HepG2 (cell line): ENCODE measurements around the gene UBFD1. TPM values are rescaled to one million over a fixed set of nuclear protein-coding genes. Genes with fewer than 3 reads are reported as not detected.
A peak's percentile ranks its signal among the peaks of the same experiment; 100 is the strongest.

Experiments
- CEBPB ChIP-seq: IDR thresholded peaks from 2 replicates; pipeline ENCODE4 v1.6.1; 2011; ENCODE audit warnings: low read depth, low read length, improper control_type of control experiment, borderline replicate concordance
- GABPA ChIP-seq, 2 experiments: IDR thresholded peaks; 2 replicates each; pipeline ENCODE4 v1.6.1; 2011 to 2016; ENCODE audit warnings: low read depth in 2 of 2, low read length in 1 of 2, missing biosample characterization in 1 of 2, missing genetic modification characterization in 1 of 2
- GATAD2A ChIP-seq: IDR thresholded peaks from 2 replicates; pipeline ENCODE4 v1.6.1; 2016
- HHEX ChIP-seq: IDR thresholded peaks from 2 replicates; pipeline ENCODE4 v1.6.1; 2016; ENCODE audit warnings: control low read depth
- MAFK ChIP-seq, 2 experiments: IDR thresholded peaks in 1 of 2; conservative IDR thresholded peaks in 1 of 2; 2 replicates each; pipeline ENCODE4 v1.6.1; 2011; ENCODE audit warnings: improper control_type of control experiment in 2 of 2, low read length in 2 of 2
- PRDM15 ChIP-seq: sonication (generic); formaldehyde crosslinking; IDR thresholded peaks from 2 replicates; pipeline ENCODE4 v1.4.0; 2020; ENCODE audit warnings: missing genetic modification reagents
- RORA ChIP-seq: sonication (generic); formaldehyde crosslinking; IDR thresholded peaks from 2 replicates; pipeline ENCODE4 v1.5.0; 2020; ENCODE audit warnings: mild to moderate bottlenecking, missing genetic modification reagents, moderate library complexity
- RXRA ChIP-seq: sonication (generic); formaldehyde crosslinking; IDR thresholded peaks from 2 replicates; pipeline ENCODE4 v1.5.1; 2020; ENCODE audit warnings: missing genetic modification reagents
- SCMH1 ChIP-seq: sonication (generic); formaldehyde crosslinking; IDR thresholded peaks from 2 replicates; pipeline ENCODE4 v1.9.0; 2021; ENCODE audit warnings: missing genetic modification reagents, mild to moderate bottlenecking, borderline replicate concordance
- SRY ChIP-seq: sonication (generic); formaldehyde crosslinking; IDR thresholded peaks from 2 replicates; pipeline ENCODE4 v1.8.0; 2022; ENCODE audit warnings: mild to moderate bottlenecking, missing genetic modification reagents
- TBP ChIP-seq: sonication (generic); formaldehyde crosslinking; IDR thresholded peaks from 2 replicates; pipeline ENCODE4 v1.5.0; 2020; ENCODE audit warnings: missing genetic modification reagents
- TBX2 ChIP-seq: sonication (generic); formaldehyde crosslinking; IDR thresholded peaks from 2 replicates; pipeline ENCODE4 v1.5.0; 2020; ENCODE audit warnings: missing genetic modification reagents, mild to moderate bottlenecking, borderline replicate concordance
- TEAD2 ChIP-seq: sonication (generic); formaldehyde crosslinking; IDR thresholded peaks from 2 replicates; pipeline ENCODE4 v1.9.0; 2021; ENCODE audit warnings: missing genetic modification reagents
- THAP8 ChIP-seq: sonication (generic); formaldehyde crosslinking; IDR thresholded peaks from 2 replicates; pipeline ENCODE4 v1.5.1; 2020; ENCODE audit warnings: missing genetic modification reagents, mild to moderate bottlenecking, borderline replicate concordance
- ZBTB14 ChIP-seq: sonication (generic); formaldehyde crosslinking; IDR thresholded peaks from 2 replicates; pipeline ENCODE4 v1.4.0; 2020; ENCODE audit warnings: missing genetic modification reagents
- ZBTB7A ChIP-seq: sonication (generic); formaldehyde crosslinking; IDR thresholded peaks from 2 replicates; pipeline ENCODE4 v1.8.0; 2022; ENCODE audit warnings: mild to moderate bottlenecking, missing genetic modification reagents
- ZNF143 ChIP-seq: sonication (generic); formaldehyde crosslinking; IDR thresholded peaks from 2 replicates; pipeline ENCODE4 v1.4.0; 2020; ENCODE audit warnings: missing genetic modification reagents
- ZNF180 ChIP-seq: sonication (generic); formaldehyde crosslinking; IDR thresholded peaks from 2 replicates; pipeline ENCODE4 v1.4.0; 2020; ENCODE audit warnings: low read depth, missing genetic modification reagents, borderline replicate concordance
- ZNF430 ChIP-seq: sonication (generic); formaldehyde crosslinking; IDR thresholded peaks from 2 replicates; pipeline ENCODE4 v1.9.0; 2021; ENCODE audit warnings: mild to moderate bottlenecking, missing genetic modification reagents
- ZNF691 ChIP-seq: sonication (generic); formaldehyde crosslinking; IDR thresholded peaks from 2 replicates; pipeline ENCODE4 v1.4.0; 2020; ENCODE audit warnings: missing genetic modification reagents, low read depth, mild to moderate bottlenecking, borderline replicate concordance
- ZNF775 ChIP-seq: sonication (generic); formaldehyde crosslinking; IDR thresholded peaks from 2 replicates; pipeline ENCODE4 v1.4.0; 2020; ENCODE audit warnings: missing genetic modification reagents, mild to moderate bottlenecking, moderate library complexity, borderline replicate concordance
- ZNF790 ChIP-seq: sonication (generic); formaldehyde crosslinking; IDR thresholded peaks from 2 replicates; pipeline ENCODE4 v1.8.0; 2022; ENCODE audit warnings: missing genetic modification reagents, mild to moderate bottlenecking, borderline replicate concordance
- ZNF883 ChIP-seq: sonication (generic); formaldehyde crosslinking; IDR thresholded peaks from 2 replicates; pipeline ENCODE4 v1.5.1; 2020; ENCODE audit warnings: mild to moderate bottlenecking, missing genetic modification reagents; ENCODE audit errors: not compliant biosample characterization
- polyA plus RNA-seq, 8 experiments: library from polyadenylated mRNA; depleted of rRNA in 3 of 8; stranded (reverse) in 7 of 8; unstranded in 1 of 8; fragments of >200 nt; fragmentation: Illumina TruSeq in 4 of 8; extraction: Trizol in 4 of 8; gene quantifications; 2 replicates each; pipeline versions ENCODE4 v1.2.1 to v1.2.3, GENCODE V29; 2011 to 2016; ENCODE audit warnings: low read depth in 4 of 8, missing spikeins in 1 of 8, mixed read lengths in 1 of 8; ENCODE audit not compliant: insufficient read depth in 1 of 8
- total RNA-seq, 5 experiments: library from RNA; depleted of rRNA; stranded (reverse); fragments of >200 nt; fragmentation: Illumina TruSeq; extraction: Trizol; gene quantifications; 2 replicates each; pipeline ENCODE4 v1.2.3, GENCODE V29; 2016; ENCODE audit warnings: low read depth in 1 of 5

UBFD1 gene
- total and polyA plus RNA-seq, 2 of the 13 experiments (the other 11 are each of a cell fraction or from before 2014, with no cell fraction given) = 100 to 111 TPM

- TF ChIP-seq ZBTB14 (CRISPR knock-in tag) (peak; percentile 55), RORA (CRISPR knock-in tag) (no peak), ZNF775 (CRISPR knock-in tag) (peak; percentile 55), MAFK (conservative IDR thresholded peaks at IDR 0.05 in 1 of 2, IDR thresholded peaks at IDR 0.05 in 1 of 2; ENCODE audit: low read length in 2 of 2) (peak; percentile 37 to 51; a peak in 3 of 4 replicates), ZNF691 (CRISPR knock-in tag) (peak; percentile 80; the same call in 1 of the 2 replicates), ZNF143 (CRISPR knock-in tag) (peak; percentile 70; the same call in 1 of the 2 replicates), ZNF430 (CRISPR knock-in tag) (peak; percentile 95; the same call in 1 of the 2 replicates), CEBPB (no peak), ZNF790 (CRISPR knock-in tag) (peak; percentile 94; the same call in 1 of the 2 replicates), TBP (CRISPR knock-in tag) (0 out of 2 replicates have a peak, but pooled peaks have one; percentile 88), ZNF180 (CRISPR knock-in tag) (peak; percentile 36; the same call in 1 of the 2 replicates), ZBTB7A (peak; percentile 75), THAP8 (no peak), GABPA (IDR thresholded peaks at IDR 0.05; ENCODE audit: low read depth, low read length) (no peak), GABPA (CRISPR knock-in tag; IDR thresholded peaks at IDR 0.05; ENCODE audit: low read depth) (no peak), HHEX (CRISPR knock-in tag) (no peak), GATAD2A (CRISPR knock-in tag) (peak; percentile 44; the same call in 1 of the 2 replicates), SCMH1 (CRISPR knock-in tag) (no peak), TBX2 (CRISPR knock-in tag) (peak; percentile 62), SRY (CRISPR knock-in tag) (peak; percentile 93; the same call in 1 of the 2 replicates), RXRA (no peak; the same call in 1 of the 2 replicates), PRDM15 (CRISPR knock-in tag) (peak; percentile 79; the same call in 1 of the 2 replicates), ZNF883 (CRISPR knock-in tag) (peak; percentile 68), TEAD2 (CRISPR knock-in tag) (peak; percentile 79; the same call in 1 of the 2 replicates)
These were observed 47.2 kb upstream of the UBFD1 start, which contains the start of gene GGA2 (continued) for GRCh38 chr16:23510164-23510914.
